Bronchial epithelial cell (primary cell): ENCODE data around the gene ACSM2B. TPM values are rescaled to one million over a fixed set of nuclear protein-coding genes. Genes with fewer than 3 reads are reported as not detected.
"Not testable (repeated sequence)": the region's sequence is repeated elsewhere in the genome, so short reads cannot be mapped to it uniquely, and the experiment has no call there.

Experiments used
- DNase-seq: peaks from one replicate; pipeline ENCODE4 v3.0.0-alpha.2; 2010; ENCODE audit warnings: low read depth
- FAIRE-seq: peaks from 2 replicates; lab custom pipeline; 2011; peaks lifted over from hg19 to GRCh38; lab: Jason Lieb, UNC
- H3K27me3 ChIP-seq: 2 replicates; pipeline ENCODE4 v1.5.1; 2011; ENCODE audit warnings: low read length; ENCODE audit not compliant: control insufficient read depth, insufficient read depth
- H3K36me3 ChIP-seq: 2 replicates; pipeline ENCODE4 v1.5.1; 2011; ENCODE audit warnings: low read length; ENCODE audit not compliant: control insufficient read depth, insufficient read depth
- H3K4me3 ChIP-seq: 2 replicates; pipeline ENCODE4 v1.5.1; 2011; ENCODE audit warnings: mild to moderate bottlenecking, low read depth, low read length, control low read depth
- total RNA-seq: library from RNA; depleted of rRNA; stranded (reverse); fragments of >200 nt; gene quantifications from 2 replicates; pipeline ENCODE4 v1.2.1, GENCODE V29; 2014
- TF ChIP-seq, protein P1 (sequence below): IDR thresholded peaks from 2 replicates; pipeline ENCODE4 v1.5.1; 2011; ENCODE audit warnings: mild to moderate bottlenecking, moderate library complexity, low read length, control low read depth, inconsistent platforms; ENCODE audit not compliant: insufficient read depth, severe bottlenecking

ACSM2B gene
- total RNA-seq, 1 donor from 2014 or later = not detected

GRCh38 chr16:20611975-20612481, 35.9 kb upstream of the ACSM2B start:
- H3K36me3 ChIP-seq = no peaks in the 10 kb centered on the region
- DNase-seq = no peak
- no peak for FAIRE-seq
- TF ChIP-seq, protein P1, sequence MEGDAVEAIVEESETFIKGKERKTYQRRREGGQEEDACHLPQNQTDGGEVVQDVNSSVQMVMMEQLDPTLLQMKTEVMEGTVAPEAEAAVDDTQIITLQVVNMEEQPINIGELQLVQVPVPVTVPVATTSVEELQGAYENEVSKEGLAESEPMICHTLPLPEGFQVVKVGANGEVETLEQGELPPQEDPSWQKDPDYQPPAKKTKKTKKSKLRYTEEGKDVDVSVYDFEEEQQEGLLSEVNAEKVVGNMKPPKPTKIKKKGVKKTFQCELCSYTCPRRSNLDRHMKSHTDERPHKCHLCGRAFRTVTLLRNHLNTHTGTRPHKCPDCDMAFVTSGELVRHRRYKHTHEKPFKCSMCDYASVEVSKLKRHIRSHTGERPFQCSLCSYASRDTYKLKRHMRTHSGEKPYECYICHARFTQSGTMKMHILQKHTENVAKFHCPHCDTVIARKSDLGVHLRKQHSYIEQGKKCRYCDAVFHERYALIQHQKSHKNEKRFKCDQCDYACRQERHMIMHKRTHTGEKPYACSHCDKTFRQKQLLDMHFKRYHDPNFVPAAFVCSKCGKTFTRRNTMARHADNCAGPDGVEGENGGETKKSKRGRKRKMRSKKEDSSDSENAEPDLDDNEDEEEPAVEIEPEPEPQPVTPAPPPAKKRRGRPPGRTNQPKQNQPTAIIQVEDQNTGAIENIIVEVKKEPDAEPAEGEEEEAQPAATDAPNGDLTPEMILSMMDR = no peak
- H3K27me3 ChIP-seq = no peaks in the 10 kb centered on the region
- no peak overlapping the region for H3K4me3 ChIP-seq

GRCh38 chr16:20611350-20611902, 35.3 kb upstream of the ACSM2B start:
- Histone ChIP-seq H3K4me3 (no peak overlapping the region), H3K36me3 (no peaks in the 10 kb centered on the region), H3K27me3 (no peaks in the 10 kb centered on the region)
- TF ChIP-seq, protein P1 = no peak
- no peak for FAIRE-seq
- DNase-seq = no peak

DNA sequence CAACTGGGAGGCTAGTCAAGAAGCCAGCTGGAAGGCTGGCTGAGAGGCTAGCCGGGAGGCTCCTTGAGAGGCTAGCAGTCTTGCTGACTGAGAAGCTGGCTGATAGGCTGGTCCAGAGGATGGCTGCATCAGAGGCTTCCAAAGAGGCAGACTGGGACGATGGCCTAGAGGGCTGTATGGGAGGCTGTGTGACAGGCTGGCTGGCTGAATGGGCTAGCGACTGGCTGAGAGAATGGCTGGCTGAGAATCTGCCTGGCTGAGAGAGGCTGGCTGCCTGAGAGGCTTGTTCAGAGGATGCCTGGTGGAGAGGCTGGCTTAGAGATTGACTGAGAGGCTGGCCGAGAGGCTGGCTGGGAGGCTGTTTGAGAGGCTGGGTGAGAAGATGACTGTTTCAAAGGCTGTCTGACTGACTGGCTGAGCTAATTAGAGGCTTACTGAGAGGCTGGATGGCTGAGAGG, 34.8 kb upstream of the ACSM2B start:
- TF ChIP-seq, protein P1 = no peak
- DNase-seq = no peak
- no peak overlapping the region for H3K4me3 ChIP-seq
- H3K27me3 ChIP-seq = no peaks in the 10 kb centered on the region
- no peaks in the 10 kb centered on the region for H3K36me3 ChIP-seq
- no peak for FAIRE-seq

DNA sequence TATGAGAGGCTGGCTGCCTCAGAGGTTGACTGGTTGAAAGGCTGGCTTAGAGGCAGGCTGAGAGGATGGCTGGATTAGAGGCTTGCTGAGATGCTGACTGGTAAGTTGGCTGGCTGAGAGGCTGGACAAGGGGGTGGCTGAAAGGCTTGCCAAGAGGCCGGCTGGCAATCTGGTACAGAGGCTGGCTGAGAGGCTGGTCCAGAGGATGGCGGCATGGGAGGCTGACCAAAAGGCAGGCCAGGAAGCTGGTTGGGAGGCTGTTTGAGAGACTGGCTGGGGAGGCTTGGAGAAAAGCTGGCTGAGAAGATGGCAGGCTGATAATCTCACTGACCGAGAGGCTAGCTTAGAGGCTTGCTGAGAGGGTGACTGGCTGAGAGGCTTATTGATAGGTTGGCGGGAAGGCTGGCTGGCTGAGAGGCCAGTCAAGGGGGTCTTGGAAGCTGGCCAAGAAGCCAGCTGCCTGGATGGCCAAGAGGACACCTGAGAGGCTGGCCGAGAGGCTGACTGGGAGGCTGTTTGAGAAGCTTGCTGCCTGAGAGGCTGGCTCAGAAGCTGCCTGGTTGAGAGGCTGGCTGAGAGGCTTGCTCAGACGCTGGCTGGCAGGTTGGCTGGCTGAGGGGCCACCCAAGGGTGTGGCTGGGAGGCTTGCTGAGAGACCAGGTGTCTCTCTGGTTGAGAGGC, 34.2 kb upstream of the ACSM2B start:
- DNase-seq (no peak), FAIRE-seq (no peak)
- Histone ChIP-seq H3K27me3 (no peaks in the 10 kb centered on the region), H3K4me3 (no peak overlapping the region), H3K36me3 (no peaks in the 10 kb centered on the region)
- TF ChIP-seq, protein P1 = no peak

GRCh38 chr16:20602205-20602604, 26.0 kb upstream of the ACSM2B start:
- not testable (repeated sequence) for H3K4me3 ChIP-seq, H3K27me3 ChIP-seq, FAIRE-seq, H3K36me3 ChIP-seq
- DNase-seq = peak; percentile 10

DNA sequence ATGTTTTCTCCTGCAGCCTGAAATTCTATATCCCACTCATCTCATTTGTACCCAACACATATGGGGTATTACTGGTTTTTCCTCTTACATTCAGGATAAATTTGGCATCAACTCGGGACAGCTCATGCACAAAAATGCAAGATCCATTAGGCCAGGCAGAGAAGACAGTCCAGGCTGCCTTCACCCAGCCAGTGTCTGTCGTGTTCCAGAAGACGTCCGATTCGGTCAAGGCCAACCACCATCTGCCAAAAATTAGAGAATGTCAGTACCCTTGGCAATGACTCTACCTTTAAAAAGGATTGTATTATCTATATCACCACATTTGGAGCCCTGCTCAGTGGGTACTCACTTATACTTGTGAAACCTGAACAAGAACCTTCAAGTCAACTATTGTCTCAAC, 23.3 kb upstream of the ACSM2B start:
- not testable (repeated sequence) for H3K4me3 ChIP-seq, FAIRE-seq, DNase-seq, H3K36me3 ChIP-seq, H3K27me3 ChIP-seq
